Fibroblast of skin of right biceps (primary cell): Measurements from ENCODE around the gene RYR2.

Experiments used
- DNase-seq: peaks from one replicate; pipeline ENCODE4 v3.0.0-alpha.2; 2013

Gene RYR2

DNA sequence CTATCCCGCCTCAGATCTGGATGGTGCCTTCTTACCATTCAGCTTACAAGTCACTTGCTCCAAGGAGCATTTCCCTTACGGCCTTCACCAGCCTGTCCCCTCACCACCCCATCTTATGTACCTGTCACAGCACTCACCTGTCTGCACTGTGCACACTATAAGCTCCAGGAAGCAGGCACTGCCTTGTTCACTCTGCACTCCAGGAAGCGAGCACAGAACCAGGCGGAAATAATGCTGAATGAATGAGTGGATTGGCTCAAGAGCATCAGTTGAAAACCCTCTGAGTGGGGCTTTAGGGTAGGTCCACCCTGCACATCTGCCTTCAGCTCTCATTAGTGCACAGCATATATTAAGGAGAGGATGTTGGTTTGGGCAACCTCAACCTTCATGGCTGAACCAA, 8.9 kb upstream of the RYR2 start:
- DNase-seq = no peak

DNA sequence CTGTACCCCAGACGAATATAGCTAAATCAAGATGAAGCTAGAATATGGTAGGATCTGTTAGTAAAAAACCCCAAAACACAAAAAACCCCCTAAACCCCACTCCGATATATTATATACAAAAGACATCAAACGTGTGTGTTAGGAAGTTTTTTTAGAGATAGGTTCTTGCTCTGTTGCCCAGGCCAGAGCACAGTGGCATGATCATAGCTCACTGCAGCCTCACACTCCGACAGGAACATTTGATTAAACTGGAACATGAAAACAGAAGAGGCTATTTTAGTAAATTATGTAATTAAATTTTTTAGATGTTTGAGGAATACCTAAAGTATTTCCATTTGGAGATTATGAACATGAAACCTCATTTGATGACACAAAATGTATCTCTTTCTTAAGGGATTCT, 8.2 kb upstream of the RYR2 start:
- no peak for DNase-seq

DNA sequence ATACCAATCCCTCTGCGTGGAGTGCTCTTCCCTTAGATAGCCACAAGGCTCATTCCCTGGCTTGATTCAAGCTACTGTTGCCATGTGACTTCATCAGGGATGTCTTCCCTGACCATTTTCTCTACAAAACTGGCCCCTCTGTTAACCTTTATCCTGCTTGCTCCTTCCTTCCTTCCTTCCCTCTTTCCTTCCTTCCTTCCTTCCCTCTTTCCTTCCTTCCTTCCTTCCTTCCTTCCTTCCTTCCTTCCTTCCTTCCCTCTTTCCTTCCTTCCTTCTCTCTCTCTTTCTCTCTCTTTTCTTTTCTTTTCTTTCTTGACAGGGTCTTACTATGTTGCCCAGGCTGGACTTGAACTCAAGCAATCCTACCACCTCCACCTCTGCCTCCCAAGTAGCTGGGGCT, 6.2 kb upstream of the RYR2 start:
- no peak for DNase-seq

DNA sequence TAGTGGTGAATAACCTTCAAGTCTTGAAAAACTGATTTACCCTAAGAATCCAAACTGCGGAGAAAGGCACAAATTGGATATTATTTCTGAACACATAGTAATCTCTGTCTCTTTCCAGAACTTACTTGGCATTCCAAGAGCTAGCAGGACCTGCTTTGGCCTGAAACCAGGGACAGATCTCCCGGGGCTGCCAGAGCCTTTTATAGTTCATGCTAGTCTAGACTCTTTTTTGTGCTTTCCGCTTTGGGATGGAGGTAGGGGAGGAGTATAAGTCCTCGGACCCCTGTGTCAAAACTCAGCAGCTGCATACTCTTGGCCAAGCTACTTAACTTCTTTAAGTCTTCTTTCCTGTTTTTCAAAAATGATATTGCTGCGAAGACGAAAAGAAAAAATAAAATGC, 3.8 kb upstream of the RYR2 start:
- no peak for DNase-seq

DNA sequence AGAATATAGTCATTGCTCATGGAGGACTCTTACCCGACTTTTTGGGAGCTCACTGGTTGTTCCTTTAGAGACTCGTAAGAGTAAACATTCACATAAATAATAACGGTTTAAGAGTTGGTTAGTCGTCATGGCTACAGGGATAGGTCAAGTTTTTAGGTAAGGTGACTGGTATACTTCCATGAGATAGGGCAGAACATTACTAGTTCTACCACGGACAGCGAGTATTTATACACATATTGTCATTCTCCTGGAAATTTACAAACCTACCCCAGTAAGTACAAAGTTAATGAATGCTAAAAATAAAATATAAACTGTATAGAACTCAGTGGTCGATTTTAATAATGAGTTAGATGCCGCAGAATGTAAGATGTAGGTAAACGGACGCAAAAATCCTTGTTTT, 1.2 kb upstream of the RYR2 start:
- DNase-seq = no peak

DNA sequence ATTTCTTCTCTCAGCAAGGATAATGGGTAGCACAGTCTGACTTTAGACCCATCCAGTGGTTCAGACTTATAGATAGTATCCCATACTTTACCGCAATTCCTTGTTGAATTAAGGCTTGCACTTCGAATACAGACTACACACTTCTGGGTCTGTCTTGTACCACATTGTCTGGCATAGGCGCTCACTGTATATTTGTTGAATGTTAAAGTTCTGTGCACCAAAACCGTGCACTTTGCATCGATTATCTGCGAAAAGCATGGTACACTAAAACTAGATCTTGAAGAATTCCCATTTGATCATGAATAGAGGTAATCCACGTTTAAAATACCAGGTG, 556 bp upstream of the RYR2 start:
- DNase-seq = no peak

DNA sequence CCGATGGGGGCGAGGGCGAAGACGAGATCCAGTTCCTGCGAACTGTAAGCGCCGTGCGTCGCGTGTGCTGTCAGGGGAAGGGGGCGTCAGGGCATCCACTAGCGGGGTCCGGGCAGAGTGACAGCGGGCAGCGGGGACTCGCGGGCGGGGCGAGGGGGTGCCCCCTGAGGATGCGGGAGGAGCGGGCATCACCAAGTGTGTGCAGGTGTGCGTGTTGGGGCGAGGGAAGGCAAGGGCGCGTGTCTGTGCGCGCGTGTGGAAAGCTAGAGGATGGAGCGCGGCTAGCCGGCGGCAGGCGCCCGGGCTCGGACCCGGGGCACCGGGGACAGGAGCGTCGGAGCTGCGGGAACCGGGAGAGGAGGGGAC, 525 bp downstream of the RYR2 start:
- no peak for DNase-seq

DNA sequence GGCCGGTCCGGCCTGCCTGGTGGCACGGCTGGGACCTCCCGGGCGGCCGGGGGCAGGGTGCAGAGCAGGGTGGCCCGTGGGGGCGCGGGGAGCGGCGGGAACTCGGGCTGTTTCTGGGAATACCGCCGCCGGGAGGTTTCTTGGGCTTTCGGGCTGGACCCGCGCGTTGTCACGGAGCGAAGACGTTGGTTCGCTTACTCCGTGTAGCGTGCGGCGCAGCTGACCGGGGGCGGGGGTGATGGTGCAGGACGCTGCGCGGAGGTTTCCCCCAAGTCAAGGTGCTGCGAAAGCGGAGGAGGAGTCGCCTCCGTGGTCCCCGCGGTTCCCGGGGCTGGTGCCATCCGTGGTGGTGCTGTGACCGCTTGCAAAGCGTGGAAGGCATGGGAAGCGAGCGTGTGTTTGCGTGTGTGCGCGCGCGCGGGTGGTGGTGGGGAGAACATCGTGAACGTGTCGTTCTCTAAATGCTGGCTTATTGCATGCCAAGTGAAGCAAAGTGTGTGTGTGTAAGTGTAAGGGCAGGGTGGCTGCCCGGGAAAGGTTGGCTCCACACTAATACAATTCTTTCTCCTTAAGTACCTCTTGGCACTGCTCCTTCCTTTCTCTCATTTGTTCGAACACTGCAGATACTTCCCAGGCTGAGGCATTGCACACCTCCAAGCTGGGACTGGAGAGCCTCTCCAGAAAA, 1.1 kb downstream of the RYR2 start:
- DNase-seq = no peak

DNA sequence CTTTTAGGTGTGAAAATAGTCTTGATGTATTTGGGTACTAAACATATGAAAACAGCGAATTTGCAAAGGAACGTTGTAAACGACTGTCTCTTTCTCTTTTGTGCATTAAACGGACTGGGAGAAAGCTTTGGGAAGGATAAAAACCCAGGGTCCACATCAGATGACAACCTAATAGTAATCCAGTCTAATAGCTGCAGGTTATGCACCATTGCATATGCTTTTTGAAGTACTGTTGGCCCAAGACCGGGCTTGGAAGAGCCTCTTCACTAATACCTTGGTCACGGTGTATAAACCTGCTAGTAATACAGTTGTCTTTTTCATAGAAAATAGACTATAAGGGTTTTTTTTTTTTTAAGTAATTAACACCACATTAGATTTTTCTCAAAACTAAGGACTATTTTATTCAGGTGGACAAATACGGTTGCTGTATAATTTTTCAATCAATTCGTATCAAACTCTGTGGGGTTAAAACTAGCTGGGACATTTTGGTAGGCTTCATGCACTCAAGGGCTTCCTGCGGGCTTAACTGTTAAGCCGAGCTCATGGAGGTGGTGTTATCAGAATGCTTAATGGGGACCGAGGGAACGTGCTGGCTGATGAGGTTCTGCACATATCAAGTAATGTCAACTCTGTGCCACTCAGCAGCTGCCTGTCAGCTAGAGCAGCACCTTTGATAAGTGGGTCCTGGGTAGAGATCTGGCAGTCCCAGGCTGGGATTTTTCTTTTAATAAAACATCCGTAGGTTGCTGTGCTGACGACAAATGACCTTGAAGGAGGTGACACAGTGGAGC, 2.1 kb downstream of the RYR2 start:
- no peak for DNase-seq

DNA sequence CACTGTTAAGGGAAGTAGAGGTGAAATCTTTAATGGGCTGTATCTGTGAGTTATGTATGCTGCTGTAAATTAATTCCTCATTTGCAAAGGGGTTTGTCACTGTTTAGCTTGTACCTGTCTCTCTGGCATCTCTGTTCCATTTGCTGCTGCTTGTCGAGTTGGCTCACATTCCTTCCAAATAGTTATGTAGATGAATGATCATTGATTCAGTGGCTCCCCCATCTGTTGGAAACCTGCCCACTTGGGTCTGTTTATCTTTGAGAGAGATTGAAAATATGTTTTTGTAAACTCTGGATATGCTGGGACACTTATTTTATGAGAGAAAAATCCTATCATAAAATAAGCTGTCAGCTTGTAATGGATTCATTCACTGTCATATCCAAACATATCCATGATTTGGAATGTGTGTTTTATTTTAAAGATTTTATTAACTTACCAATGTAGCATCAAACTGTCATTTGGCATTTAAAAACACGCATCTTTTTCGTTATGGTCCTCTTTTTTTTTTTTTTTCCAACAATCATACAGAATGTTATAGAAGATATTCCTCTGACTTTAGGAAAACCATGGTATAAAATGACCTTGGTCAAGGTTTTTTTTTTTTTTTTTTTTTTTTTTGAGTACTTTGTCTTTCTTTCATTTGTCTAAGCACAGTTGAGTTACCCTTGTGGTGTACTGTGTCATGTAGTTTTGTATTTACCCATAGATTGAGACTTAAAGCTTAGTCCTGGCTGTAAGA, 3.5 kb downstream of the RYR2 start:
- no peak for DNase-seq

DNA sequence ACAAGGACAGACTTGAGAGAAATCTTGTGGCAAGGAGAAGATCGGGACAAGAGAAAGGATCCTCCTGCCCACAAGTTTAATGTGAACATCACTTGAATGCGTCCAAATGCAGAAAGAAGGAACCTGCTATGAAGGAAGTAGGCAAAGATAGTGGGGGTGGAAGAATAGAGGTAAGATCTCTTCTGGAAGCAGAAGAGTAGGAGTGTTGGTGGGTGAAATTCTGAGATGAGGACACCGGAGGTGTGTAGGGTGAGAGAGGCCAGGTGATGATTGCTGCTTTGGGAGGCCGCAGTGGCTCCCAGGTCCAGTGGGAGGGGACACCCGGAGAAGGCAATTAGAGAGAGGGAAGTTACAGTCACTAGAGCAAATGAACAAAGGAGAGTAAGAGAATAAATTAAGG, 6.8 kb downstream of the RYR2 start:
- DNase-seq = no peak

DNA sequence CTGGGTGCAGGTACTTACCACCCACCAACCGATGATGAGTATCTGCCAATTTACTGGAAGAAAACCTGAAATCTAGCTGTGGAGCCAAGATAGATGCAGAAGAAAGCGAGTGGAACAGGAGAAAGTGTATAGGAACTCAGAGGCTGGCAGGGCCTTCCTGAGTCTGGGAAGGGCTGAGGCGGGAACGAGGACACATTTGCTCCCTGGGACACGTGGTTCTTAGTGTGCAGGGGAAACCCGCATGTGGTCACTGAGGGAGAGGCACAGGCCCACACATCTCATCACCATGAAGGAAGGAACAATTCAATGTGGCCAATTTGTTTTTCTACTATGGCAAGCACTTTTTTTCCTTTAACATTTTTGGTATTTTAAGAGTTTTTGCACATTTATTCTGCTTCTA, 8.2 kb downstream of the RYR2 start:
- no peak for DNase-seq

DNA sequence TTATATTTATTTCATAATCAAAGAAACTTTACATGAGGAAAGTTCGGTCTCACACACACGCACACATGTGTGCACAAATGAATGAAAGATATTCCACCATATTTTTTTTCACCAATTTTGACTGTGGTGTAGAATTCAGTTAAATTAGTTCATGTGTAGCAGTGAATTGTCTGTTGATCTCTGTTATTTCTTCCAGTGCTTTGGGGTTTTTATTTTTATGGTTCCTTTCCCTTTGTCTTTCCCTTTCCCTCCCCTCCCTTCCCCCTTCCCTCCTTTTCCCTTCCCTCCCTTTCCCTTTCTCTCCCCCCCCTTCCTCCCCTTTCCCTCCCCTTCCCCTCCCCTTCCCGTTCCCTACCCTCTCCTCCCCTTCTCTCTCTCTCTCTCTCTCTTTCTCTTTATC, 8.9 kb downstream of the RYR2 start:
- no peak for DNase-seq

DNA sequence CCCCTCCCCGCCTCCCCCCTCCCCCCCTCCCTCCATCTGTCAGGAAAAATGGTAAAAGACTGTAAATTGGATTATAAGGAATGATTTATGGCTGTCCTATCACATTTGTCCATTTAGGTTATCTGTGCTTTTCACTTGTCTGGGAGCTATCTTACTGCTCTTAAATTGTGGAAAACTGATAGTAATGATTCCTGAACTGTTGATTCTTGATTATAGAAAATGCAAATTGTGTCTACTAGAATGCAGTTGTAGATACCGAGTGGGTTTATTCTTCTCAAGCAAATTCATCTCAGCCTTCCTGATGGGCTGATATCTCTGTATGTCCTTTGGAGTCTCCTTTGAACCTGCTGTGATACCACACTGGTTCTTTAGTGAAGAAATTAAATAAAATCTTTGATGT, 12.3 kb downstream of the RYR2 start:
- DNase-seq = no peak

DNA sequence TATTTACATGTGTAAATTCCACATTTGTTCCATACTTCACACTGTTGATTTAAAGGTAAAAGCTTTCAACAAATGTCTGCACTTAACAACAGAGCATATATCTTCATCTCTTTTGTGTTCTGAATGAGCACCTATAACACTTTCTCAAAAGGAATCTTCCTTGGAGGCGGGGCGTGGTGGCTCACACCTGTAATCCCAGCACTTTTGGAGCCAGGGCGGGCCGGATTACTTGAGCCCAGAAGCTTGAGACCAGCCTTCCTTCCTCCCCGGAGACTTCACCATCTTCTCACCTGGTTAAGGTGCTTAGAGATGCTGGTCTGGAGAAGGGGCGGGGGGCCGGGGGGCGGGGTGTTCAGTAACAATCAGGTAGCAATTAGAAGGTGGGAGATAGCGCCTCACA, 16.5 kb downstream of the RYR2 start:
- DNase-seq = no peak

DNA sequence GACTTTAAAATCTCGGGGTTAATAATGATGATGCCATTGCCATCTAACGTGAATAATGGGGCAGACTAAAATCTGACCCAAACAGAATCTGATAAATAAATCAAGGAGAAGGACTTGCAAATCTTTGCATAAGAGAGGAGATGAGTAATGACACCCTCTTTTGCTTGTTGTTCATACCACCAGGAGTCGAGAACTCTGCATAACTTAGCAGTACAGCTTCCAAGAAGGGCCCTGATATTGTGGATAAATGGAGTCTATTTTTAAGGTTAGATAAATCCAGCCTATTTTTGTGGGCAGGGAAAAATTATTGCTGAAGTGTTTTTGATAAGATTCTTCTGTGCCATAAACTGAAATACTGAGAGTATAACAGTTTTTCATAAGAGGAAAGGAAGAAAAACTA, 17.3 kb downstream of the RYR2 start:
- DNase-seq = no peak

DNA sequence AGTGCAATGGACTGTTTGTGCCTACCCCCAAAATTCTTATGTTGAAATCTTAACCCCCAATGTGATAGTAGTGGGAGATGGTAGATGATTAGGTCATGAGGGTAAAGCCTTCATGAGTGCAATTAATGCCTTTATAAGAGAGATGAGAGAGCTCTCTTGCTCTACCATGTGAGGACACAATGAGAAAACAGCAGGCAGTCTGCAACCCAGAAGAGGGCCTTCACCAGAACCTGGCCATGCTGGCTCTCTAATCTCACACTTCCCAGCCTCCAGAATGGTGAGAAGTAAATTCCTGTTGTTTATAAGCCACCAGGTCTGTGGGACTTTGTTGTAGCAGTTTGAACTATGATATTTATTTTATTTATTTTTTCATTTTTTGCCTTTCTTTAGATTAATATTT, 21.0 kb downstream of the RYR2 start:
- no peak for DNase-seq

DNA sequence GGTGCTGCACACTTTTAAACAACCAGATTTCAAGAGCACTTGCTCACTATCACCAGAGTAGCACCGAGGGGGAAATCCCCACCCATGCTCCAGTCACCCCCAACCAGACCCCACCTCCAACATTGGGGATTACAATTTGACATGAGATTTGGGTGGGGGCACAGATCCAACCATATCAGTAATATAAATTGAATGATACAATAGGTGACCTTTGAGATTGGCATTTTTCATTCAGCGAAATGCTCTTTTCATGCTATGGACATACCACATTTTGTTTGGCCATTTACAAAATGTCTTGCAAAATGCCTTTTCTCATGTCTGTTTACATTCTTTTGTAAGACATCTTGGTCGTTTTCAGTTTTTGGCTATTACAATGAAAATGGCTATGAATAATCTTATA, 23.9 kb downstream of the RYR2 start:
- no peak for DNase-seq

DNA sequence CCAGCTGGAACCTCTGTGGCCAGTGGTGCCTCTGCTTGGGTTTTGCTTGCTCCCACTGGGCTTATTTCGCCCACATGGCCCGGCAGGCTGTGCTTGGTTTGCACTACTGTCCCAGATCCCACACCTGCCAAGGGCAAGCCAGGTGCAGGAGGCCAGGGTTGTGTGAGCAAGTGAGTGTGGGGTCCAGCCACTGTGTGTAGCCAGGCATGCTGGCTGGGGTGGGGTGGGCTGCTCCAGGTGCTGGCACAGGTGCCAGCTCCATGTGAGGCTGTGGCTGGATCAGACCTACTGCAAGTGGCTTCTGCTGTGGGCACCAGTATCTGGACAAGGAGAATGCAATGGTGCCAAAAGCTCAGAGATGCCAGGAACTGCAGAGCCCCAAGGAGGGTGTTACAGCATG, 28.5 kb downstream of the RYR2 start:
- no peak for DNase-seq

DNA sequence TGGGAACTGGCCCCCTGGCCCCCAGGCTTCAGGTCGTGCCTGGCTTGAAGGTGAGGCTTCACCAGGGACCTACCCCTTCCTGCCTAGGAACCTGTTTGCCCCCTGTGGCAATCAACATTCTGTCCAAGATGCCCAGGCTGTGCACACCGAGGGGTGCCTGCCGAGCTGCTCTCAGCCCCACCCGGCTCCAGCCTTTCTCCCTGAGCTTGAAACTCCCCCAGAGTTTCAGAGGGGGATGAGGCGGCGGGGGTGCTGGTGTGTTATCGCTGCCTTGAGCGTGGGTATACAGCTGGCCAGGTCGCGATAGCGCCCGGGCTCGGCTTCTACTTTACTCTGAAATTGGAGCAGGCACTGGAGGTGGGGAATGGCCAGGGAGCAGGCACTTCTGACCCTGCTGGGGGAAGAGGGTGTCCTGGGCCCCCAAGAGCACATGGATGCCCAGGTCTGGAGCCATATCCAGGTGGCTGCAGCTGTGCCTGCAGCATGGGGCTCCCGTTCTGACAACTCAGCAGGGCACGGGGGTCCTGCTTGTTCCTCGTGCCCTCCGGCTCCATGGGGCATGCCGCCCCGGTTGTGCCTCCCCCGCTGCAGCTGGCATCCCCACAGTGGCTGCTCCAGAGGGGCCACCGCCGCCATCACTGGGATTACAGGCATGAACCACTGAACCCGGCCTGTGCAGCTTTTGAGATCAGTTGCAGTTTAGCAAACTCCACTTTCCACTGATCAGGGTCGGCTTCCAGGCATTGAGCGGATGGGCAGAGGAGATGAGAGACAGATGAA, 29.8 kb downstream of the RYR2 start:
- no peak for DNase-seq

DNA sequence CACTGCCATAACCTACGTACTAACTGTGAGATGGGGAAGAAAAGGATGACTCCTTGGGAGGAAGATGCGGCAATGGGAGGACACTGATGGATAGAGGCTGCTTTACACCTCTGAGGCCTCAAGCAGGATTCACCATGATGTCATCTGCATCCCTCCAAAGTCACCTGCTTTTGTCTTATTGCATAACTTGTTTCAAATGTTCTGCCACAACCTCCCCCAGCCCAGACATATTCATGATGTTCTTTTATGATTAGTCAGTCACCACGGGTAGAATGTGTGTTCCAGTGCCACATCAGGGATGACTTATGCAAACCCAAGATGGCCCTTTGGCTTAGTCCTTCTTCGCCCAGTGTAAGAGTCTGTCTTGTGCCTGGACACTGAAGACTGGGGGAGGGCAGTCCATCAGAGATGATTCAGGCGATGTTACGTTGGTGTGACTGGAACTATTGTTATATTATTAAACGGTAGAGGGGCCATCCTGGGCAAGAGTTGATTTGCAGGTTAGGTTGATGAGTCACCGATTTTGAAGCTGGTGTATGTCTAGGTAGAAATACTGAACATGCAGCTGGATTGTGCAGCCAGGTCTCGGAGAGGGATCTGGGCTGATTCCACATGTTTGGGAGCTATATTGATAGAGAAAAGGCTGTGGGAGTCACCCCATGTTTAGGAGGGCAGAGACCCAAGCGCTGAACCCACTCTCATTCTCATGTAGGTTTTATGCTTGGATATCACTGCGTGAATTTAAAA, 32.6 kb downstream of the RYR2 start:
- DNase-seq = no peak

DNA sequence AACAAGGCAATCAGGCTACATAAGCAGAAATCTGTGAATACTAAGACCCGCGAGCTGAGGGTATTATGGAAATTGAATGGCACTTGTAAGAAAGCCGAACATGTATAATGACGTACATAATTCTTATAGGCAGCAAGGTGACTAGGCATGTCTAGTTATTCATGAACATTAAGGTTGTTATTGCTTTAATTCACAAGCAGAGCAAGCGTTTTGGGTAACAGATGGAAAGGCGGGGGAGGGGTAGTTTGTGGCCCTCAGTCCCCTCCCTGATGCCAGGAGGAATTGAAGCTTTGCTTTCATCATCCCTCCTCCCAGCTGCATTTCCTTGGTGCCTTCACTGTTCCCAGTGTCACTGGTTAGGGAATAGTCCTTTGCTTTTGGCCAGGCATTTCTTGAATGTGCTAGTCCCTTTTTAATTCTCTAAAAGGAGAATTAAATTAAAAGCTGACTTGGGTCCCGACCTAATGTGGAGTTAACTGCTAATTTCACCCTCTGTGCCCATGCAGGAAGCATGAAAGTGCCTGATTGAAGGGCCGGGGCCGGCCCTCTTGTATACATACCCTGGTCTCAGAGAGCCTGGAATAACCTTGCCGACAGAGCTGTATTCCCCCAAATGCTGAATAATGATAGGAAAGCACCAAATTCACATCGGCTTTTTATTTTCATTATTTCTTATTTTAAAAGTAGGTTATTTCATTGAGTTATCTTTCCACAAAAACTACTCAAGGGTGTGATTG, 42.5 kb downstream of the RYR2 start:
- no peak for DNase-seq
